ENCODE data around the gene BICD1. TPM values are rescaled to one million over a fixed set of nuclear protein-coding genes. Genes with fewer than 3 reads are reported as not detected.

Gene BICD1
- total RNA-seq, 1 experiment from 2014 or later: 41.3 TPM

DNA sequence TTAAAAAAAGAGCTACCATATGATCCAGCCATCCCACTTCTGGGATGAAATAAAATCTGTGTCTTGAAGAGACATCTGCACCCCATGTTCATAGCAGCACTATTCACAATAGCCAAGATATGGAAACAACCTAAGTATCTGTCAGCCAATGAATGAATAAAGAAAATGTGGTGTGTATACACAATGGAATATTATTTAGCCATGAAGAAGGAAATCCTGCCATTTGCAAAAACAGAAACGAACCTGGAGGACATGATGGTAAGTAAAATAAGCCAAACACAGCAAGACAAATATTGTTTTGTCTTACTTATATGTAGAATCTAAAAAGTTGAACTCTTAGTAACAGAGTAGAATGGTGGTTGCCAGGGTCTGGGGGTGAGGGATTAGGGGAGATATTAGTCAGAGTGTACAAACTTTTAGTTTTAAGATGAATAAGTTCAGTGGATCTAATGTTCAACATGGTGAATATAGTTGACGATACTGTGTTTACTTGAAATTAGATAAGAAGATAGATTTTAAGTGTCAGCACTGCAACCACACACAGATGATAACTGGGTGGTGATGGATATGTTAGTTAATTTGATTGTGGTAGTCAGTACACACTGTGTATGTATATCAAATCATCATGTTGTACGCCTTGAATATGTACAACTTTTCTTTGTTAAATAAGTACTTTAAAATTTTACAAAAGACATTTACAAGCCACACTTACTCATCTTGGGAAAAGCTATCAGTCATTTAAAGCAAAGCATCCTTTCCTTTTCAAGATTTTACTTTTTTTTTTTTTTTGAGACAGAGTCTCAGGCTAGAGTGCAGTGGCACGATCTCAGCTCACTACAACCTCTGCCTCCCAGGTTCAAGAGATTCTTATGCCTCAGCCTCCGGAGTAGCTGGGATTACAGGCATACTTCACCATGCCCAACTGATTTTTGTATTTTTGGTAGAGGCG lies 89.9 kb downstream of the BICD1 start:
- POLR2A ChIA-PET (ENCODE audit: unreplicated experiment): interaction anchor here (0.7 kb wide), 1 partner anchor 521 kb away, joined by 3 read pairs; no protein-coding TSS in a partner anchor
- no peak overlapping the region for H3K4me2 ChIP-seq
- H3K79me2 ChIP-seq (ENCODE audit: low read depth): no peaks in the 10 kb centered on the region
- no peaks in the 10 kb centered on the region for H3K4me1 ChIP-seq (replicated peaks; ENCODE audit: insufficient read depth)
- CTCF ChIA-PET: no interaction called here
- no peaks in the 10 kb centered on the region for H3K36me3 ChIP-seq (ENCODE audit: low read depth)
- H3K27ac ChIP-seq: no peak overlapping the region
- intact Hi-C loops (cut with micrococcal nuclease; ENCODE audit: unreplicated experiment): no loop called here
- no peak for DNase-seq
- TF ChIP-seq, protein P1, sequence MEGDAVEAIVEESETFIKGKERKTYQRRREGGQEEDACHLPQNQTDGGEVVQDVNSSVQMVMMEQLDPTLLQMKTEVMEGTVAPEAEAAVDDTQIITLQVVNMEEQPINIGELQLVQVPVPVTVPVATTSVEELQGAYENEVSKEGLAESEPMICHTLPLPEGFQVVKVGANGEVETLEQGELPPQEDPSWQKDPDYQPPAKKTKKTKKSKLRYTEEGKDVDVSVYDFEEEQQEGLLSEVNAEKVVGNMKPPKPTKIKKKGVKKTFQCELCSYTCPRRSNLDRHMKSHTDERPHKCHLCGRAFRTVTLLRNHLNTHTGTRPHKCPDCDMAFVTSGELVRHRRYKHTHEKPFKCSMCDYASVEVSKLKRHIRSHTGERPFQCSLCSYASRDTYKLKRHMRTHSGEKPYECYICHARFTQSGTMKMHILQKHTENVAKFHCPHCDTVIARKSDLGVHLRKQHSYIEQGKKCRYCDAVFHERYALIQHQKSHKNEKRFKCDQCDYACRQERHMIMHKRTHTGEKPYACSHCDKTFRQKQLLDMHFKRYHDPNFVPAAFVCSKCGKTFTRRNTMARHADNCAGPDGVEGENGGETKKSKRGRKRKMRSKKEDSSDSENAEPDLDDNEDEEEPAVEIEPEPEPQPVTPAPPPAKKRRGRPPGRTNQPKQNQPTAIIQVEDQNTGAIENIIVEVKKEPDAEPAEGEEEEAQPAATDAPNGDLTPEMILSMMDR (conservative IDR thresholded peaks at IDR 0.05): no peak
- no peak for TF ChIP-seq EZH2 (IDR thresholded peaks at IDR 0.05; ENCODE audit: low read depth)
- no peaks in the 10 kb centered on the region for H3K27me3 ChIP-seq (ENCODE audit: insufficient read depth, low read depth)
- H3F3A ChIP-seq (ENCODE audit: insufficient read depth, low read depth): no peaks in the 10 kb centered on the region
- H2AFZ ChIP-seq: no peak overlapping the region
- no peaks in the 10 kb centered on the region for H3K9me2 ChIP-seq (ENCODE audit: insufficient read depth)
- H3K4me3 ChIP-seq: no peak overlapping the region
- H4K20me1 ChIP-seq (ENCODE audit: insufficient read depth): no peaks in the 10 kb centered on the region
- BruUV-seq (replicated peaks): no TSS peak
- H3K9me3 ChIP-seq (ENCODE audit: insufficient read depth, low read depth): peaks cover 10% of the 10 kb centered on the region; the same call in 1 of the 2 replicates

DNA sequence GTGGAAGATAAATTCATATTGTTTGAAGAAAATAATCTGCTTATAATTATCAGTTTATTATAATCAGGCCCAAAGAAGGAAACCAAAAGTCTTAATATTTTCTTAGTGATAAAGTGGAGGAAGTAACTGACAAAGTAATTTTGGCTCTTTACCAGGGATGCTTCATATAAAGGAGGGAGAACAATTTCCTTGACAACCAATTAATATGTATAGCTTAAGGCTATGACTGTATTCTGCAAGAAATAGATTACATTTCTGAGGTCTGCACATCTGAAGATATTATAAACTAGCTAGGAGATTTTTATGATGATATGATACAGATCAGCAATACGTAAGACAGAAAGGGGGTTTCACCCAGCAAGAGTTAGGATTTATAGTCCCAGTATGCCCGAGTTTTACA lies 90.8 kb downstream of the BICD1 start:
- POLR2A ChIA-PET (ENCODE audit: unreplicated experiment): interaction anchor here (0.7 kb wide), 1 partner anchor 522 kb away, joined by 3 read pairs; no protein-coding TSS in a partner anchor
- H3K4me3 ChIP-seq: no peak overlapping the region
- CTCF ChIA-PET: no interaction called here
- no peaks in the 10 kb centered on the region for H3K36me3 ChIP-seq (ENCODE audit: low read depth)
- H3K27me3 ChIP-seq (ENCODE audit: insufficient read depth, low read depth): no peaks in the 10 kb centered on the region
- no peak overlapping the region for H3K27ac ChIP-seq
- no peaks in the 10 kb centered on the region for H3F3A ChIP-seq (ENCODE audit: insufficient read depth, low read depth)
- TF ChIP-seq, protein P1 (conservative IDR thresholded peaks at IDR 0.05): no peak
- TF ChIP-seq EZH2 (IDR thresholded peaks at IDR 0.05; ENCODE audit: low read depth): no peak
- no peak overlapping the region for H2AFZ ChIP-seq
- no TSS peak for BruUV-seq (replicated peaks)
- H3K4me1 ChIP-seq (replicated peaks; ENCODE audit: insufficient read depth): no peaks in the 10 kb centered on the region
- H3K79me2 ChIP-seq (ENCODE audit: low read depth): 0 out of 2 replicates have a peak, but pooled peaks cover 3% of the 10 kb centered on the region
- intact Hi-C loops (cut with micrococcal nuclease; ENCODE audit: unreplicated experiment): no loop called here
- DNase-seq: no peak
- H3K4me2 ChIP-seq: no peak overlapping the region
- peaks cover 10% of the 10 kb centered on the region; the same call in 1 of the 2 replicates for H3K9me3 ChIP-seq (ENCODE audit: insufficient read depth, low read depth)
- no peaks in the 10 kb centered on the region for H3K9me2 ChIP-seq (ENCODE audit: insufficient read depth)
- H4K20me1 ChIP-seq (ENCODE audit: insufficient read depth): no peaks in the 10 kb centered on the region

DNA sequence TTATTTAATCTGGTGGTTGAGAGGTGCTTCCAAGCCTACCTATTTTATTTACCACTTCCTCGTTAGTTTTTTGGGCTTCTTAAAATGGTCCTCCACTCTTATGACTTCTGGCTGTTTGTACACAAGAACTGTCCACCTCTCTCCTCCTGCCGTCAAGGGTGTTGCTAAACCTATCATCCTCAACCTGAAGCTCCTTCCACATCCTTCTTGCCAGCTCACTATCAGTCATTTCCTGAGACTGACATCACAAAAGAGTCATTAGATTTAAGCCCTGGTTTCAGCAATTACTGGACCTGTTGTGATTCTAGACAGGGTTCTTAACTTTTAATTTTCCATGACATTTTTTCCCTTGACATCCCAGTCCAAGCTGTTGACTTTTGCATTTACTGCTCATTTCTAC lies 91.9 kb downstream of the BICD1 start:
- H3K9me3 ChIP-seq (ENCODE audit: insufficient read depth, low read depth): peaks cover 10% of the 10 kb centered on the region; the same call in 1 of the 2 replicates
- intact Hi-C loops (cut with micrococcal nuclease; ENCODE audit: unreplicated experiment): no loop called here
- CTCF ChIA-PET: no interaction called here

More for the DNA sequence above, 91.9 kb downstream of the BICD1 start:
- no peak overlapping the region for H3K27ac ChIP-seq
- no peaks in the 10 kb centered on the region for H3K27me3 ChIP-seq (ENCODE audit: insufficient read depth, low read depth)
- no peak overlapping the region for H2AFZ ChIP-seq
- BruUV-seq (replicated peaks): no TSS peak
- H3K79me2 ChIP-seq (ENCODE audit: low read depth): 0 out of 2 replicates have a peak, but pooled peaks cover 3% of the 10 kb centered on the region
- no peaks in the 10 kb centered on the region for H3K4me1 ChIP-seq (replicated peaks; ENCODE audit: insufficient read depth)
- TF ChIP-seq EZH2 (IDR thresholded peaks at IDR 0.05; ENCODE audit: low read depth): no peak
- TF ChIP-seq, protein P1 (conservative IDR thresholded peaks at IDR 0.05): no peak
- no peaks in the 10 kb centered on the region for H3K36me3 ChIP-seq (ENCODE audit: low read depth)
- no peak overlapping the region for H3K4me3 ChIP-seq
- no peaks in the 10 kb centered on the region for H3F3A ChIP-seq (ENCODE audit: insufficient read depth, low read depth)
- no peak overlapping the region for H3K4me2 ChIP-seq
- H3K9me2 ChIP-seq (ENCODE audit: insufficient read depth): no peaks in the 10 kb centered on the region
- no peak for DNase-seq
- POLR2A ChIA-PET (ENCODE audit: unreplicated experiment): interaction anchor here (0.7 kb wide), 1 partner anchor 84 kb away, joined by 4 read pairs; no protein-coding TSS in a partner anchor
- no peaks in the 10 kb centered on the region for H4K20me1 ChIP-seq (ENCODE audit: insufficient read depth)

Data from PC-9 (cell line).